GM18519 (cell line): ENCODE data around the gene TMOD2.
"Not testable (repeated sequence)": the region's sequence is repeated elsewhere in the genome, so short reads cannot be mapped to it uniquely, and the experiment has no call there.

Source experiments
- ATAC-seq: cut with Tn5 transposase; IDR thresholded peaks from one replicate; pipeline ENCODE4 v1.9.1; 2021; ENCODE audit warnings: mild to moderate bottlenecking, moderate library complexity; ENCODE audit not compliant: unreplicated experiment, low FRiP score

TMOD2 gene

DNA sequence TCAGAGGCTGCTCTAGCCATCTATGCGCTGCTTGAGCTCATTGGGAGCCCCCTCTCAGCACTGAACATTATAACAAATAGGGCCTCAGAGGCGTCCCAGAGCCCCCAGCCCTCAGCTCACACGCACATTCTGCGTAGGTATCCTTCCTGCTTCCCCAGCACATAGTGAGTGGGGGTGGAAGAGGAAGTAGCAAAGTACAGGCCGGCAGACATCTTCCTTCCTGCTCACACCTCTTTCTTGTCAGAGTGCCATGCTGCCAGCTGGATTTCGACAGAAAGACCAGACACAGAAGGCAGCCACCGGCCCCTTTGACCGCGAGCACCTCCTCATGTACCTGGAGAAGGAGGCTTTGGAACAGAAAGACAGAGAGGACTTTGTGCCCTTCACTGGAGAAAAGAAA is 16.6 kb downstream of the TMOD2 start:
- no peak for ATAC-seq

DNA sequence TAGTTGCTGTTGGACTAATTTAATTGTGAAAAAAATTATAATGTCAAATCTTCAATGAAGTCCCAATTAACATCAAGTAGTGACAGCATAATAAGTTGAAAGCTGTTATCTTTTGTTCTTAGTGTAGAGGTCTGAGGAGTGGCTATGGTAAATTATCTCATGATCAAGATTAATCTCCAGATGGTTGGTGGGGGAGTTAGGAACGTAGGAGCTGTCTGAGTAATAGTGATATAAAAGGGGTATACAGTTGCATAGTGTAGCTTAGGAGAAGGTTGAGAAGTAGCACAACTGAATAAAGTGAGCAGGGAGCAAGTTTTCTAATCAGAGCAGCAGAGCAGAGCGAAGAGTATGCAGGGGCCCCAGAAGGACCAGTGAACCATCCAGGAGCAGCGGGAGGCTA is 19.5 kb downstream of the TMOD2 start:
- no peak for ATAC-seq

DNA sequence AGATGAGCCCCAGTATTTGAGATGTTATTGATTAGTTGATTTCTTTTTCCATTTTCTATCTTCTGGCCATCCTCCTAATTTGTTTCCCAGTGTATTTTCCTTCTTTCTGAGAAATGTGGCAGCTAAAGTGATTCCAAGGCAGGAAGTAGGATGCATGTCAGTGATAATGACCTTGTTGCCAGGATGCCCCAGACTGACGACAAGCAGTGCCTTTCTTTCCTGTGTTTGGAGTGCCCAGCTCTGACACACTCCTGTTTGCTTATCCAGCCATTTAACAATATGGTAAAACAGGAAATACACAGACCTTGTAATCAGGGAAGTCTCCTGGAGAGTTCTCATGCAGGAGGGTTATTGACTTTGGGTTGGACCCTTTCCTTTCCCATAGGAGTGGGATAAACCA is 20.4 kb downstream of the TMOD2 start:
- no peak for ATAC-seq

DNA sequence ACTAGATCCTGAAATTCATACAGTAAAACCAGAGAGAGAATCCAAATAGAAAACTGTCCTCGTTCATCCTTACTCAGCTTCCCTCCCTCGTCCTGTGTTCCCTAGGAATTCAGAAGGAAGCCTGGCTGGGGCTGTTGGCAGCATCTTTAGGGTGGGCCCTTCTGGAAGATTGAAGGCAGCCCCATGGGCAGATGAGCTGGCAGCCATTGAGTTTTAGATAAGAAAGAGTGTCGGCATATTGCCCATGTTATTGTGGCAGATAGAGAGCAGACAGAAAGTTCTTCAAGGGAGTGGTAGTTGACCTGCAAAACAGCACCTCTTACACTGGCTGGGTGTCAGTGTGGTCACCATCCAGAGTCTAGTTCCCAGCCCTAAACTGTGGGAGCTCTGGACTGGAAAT is 23.5 kb downstream of the TMOD2 start:
- no peak for ATAC-seq

DNA sequence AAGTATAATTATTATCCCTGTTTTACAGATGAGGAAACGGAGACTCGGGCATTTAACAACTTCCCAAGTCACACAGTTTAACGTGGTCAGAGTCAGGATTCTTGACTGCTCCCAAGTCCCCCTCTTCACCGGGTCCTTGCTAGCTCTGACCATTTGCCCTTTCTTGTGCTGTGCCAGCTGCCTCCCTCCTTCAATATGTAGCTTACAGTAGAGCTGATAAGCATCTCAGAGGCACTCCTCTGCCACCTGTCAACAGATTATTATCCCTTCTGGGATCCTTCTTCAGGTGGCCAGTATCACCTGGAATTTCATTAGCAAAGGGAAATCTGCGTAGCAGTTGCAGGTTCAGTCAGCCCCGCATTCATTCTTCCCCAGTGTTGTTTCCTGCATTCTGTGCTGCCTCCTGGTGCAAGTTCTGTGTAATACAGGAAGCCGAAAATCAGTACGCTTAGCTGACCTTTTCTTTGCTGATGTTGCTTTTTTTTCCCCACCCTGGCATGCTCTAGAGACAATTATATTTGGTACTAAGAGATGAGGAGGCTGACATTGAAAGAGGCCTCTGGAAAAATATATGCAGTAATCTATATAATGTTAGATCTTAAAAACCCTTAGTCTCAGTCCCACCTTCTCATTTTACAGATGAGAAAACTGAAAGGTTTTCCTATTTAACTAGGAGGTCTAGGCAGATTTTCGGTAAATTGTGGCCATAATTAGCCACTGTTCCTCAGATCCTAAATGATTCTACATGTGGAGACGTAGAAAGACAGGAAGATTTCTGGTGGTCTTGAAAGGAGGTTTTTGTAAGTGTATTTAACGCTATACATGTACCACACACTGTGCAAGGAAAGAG is 24.8 kb downstream of the TMOD2 start:
- ATAC-seq, result no peak

DNA sequence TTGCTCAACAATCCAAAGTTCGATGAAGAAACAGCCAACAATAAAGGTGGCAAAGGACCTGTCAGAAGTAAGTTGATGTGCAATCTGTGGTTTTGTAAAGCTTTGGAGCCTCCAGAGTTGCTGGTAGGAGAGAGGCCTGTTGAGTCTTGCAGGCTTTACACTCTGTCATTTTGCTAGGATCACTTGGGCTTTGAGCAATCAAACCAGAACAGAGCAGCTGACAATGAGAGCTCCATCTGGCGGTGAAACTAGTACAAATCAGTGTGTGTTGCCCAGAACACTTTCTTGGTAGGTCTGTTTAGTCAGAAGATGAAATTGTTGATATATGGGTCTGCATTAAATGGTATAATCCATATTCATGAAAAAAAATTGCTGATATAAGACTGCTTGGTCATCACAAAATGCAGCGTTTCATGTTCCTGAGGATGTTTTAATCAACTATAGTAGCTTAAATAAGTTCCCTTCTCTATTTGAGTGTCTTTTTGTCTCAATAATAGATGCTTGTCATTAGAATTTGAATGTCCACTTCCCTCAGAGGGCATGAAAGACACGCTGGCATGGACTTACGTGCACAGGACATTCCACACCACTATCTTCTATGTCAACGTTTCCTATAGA is 25.7 kb downstream of the TMOD2 start:
- no peak for ATAC-seq

DNA sequence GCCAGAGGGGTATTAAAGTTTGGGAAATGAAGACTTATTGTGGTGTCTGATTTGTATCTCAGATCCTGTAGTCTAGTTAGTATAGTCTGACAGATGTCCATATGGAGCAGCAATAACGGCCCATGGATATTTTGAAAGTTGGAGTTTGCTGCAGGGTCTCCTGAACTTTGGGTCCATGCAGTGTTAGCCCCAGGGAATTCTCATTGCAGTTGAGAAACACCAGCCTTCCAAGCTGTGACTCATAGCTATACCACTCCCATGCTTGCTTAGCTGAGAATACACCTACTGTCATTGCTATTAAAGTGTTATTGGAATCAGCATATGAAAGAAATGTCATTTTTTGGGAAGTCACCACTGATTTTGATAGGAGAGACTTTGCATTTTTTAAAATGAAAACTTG is 29.2 kb downstream of the TMOD2 start:
- ATAC-seq, result no peak

DNA sequence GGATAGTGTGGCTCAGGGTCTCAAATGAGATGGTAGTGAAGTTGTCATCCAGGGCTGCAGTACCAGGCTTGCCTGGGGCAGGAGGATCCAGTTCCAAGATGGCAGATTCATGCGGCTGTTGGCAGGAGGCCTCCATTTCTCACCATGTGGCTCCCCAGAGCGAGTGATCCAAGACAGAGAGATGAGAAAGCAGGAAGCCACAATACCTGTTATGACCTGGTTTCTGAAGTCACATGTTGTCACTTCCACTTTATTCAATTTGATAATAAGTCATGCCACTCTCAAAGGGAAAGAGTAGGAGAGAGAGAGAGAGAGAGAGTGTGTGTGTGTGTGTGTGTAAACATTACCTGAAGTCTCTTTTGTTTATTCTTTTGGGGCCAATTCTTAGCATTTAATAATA is 30.1 kb downstream of the TMOD2 start:
- ATAC-seq, result no peak

DNA sequence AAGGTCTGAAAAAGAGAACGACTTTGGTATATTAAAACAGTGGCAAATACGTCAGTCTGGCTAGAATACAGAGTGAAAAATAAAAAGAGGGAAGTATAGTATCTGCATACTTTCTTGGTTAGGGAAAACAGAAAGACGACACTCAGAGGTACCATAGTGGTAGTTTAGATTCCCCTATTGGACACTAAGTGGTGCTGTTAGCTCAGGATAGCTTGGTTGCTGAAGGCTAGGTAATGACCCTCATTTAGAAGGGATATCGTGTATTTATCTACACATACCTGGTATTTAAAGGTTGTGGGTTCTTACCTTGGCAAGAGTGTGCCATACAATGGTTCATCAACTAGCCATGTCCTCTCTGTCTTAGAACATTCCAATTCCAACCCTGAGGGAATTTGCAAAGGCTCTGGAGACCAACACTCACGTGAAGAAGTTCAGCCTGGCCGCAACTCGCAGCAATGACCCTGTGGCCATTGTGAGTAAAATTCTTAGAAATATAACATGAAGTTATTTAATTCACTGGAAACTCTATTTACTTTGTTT is 31.0 kb downstream of the TMOD2 start:
- no peak for ATAC-seq

DNA sequence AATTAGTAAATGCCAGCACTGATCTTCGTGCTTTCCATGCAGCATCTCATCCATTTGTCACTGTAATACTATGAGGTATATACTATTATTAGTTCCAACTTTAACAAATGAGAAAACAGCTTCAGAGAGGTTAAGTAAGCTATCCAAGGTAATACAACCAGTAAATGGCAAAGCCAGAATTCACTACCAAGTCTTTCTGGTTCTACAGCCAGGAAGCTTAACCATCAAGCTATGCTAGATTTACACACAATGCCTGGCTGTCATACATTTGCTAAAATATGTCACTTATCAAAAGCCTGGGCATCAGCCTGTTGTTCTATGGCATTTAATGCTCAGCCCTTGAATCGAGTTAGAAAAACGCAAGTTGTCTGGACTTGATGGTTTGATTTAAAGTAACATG is 32.6 kb downstream of the TMOD2 start:
- no peak for ATAC-seq

DNA sequence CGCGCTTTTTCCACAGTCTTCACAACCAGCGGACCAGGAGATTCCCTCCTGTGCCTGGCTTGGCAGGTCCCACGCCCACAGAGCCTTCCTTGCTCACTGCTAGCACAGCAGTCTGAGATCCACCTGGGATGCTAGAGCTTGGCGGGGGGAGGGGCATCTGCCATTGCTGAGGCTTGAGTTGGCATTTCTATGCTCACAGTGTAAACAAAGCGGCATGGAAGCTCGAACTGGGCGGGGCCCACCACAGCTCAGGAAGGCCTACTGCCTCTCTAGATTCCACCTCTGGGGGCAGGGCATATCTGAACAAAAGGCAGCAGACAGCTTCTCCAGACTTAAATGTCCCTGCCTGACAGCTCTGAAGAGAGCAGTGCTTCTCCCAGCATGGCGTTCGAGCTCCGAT is 35.7 kb downstream of the TMOD2 start:
- not testable (repeated sequence) for ATAC-seq

DNA sequence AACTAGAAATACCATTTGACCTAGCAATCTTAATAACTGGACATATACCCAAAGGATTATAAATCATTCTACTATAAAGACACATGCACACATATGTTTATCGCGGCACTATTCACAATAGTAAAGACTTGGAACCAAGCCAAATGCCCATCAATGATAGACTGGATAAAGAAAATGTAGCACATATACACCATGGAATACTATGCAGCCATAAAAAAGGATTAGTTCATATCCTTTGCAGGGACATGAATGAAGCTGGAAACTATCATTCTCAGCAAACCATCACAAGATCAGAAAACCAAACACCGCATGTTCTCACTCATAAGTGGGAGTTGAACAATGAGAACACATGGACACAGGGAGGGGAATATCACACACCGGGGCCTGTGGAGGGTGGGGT is 41.1 kb downstream of the TMOD2 start:
- ATAC-seq, result not testable (repeated sequence)

DNA sequence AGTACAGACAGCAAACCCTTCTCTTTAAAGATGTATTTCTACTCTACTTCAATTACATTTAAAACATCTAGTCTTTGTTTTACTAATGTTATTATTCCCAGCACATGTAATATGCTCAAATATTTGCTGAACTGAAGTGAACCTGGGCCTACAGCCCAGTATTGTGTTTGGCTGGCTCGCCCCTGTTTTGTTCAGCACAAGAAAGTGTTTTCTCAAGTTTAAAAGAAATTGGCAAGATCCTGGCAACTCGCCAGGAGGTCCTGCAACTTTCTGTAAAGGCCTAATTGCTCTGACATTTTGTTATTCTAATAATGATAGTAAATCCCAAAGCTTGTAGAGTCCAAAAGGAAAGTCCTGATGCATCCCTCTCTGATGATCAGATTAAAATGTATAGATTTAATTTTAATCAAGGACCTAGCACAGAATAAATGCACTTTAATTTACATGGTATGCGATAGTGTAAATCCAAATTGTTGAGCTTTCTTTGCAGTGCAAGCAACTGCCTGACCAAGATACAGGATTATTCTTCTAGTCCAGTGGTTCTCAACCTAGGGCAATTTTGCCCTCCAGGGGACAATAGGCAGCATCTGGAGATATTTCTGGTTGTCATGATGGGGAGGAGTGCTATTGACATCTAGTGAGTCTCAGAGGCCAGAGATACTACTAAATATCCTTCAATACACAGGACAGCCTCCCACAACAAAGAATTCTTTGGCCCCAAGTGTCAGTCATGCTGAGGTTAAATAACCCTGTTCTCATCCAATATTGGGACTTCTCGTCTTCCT is 42.3 kb downstream of the TMOD2 start:
- ATAC-seq, result no peak

DNA sequence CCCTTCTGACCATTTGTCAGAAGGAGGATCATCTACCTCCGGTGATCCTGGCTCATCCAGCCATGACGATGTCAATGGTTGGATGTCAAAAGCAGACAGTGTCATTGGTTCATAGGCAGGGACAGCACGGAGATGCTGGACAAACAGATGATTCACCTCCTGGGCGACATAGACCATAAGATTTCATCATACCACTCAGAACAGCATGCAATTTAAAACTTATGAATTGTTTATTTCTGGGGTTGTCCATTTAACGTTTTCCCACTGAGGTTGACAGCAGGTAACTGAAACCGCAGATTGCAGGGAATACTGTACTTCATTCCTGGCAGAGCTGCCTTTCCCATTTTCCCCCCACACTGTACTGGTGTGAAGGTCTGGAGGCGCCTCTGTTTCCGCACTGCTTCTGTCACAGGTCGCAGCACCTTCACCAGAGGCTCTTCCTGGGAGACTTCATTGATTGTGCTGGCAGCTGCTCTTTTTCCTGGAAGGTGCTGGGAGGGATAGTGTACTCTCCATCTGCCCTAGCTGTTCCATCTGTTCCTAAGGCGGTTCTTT is 45.5 kb downstream of the TMOD2 start:
- no peak for ATAC-seq

DNA sequence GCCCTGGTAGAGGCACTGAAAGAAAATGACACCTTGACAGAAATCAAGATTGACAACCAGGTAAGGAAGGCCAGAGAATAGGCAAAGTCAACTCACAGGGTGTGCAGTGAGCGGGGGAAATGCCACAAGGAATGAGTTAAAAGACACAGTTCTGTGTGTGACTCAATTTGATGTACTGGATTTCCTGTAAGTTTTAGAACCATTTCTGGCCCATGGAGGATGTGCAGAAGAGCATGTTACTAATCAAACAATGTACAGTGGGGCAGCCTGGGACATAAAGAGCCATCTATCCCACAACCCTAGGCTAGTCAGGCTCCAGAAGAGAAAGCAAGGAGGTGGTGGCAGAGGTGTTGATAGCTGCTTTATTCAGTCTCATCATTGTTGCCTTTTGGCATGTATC is 46.9 kb downstream of the TMOD2 start:
- no peak for ATAC-seq

DNA sequence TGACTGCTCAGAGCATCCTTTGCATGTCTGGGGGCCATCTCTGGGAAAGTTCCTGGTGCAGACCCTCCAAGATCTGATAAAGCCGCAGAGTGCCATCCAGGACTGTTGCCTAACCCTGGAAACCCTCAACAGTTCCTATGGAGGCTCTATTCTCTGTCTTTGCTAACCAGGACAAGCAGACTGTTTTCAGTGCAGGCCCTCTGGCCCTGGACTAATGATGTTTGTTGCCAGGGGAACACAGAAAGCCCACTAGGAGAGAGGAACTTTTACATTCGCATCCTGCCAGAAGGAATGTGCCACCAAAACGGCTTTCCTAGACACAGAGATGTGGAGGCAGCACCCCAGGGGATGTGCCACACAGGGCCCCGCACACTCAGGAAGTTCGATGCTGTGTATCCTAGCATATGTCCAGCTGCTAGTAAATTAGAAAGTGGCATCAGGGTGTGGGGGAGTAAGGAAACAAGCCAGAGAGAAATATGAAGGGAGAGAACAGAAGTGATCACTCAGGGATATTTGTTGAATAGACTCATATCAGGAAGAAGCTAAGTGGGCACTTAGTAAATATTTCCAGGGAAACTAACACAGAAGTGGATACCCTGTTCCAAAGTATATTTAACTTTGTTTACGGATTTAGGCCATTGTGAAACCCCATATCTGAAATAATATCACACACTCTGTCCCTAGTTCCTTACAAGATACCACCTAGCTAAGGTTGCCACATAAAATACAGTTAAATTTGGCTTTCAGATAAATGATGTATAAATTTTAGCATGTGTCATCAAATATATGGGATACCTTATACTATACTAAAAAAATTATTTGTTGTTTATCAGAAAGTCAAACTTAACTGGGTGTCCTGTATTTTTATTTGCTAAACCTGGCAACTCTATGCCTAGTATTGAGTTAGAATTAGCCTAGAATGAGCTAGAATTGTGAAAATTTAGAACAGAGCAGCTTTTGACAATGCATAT is 48.2 kb downstream of the TMOD2 start:
- no peak for ATAC-seq

DNA sequence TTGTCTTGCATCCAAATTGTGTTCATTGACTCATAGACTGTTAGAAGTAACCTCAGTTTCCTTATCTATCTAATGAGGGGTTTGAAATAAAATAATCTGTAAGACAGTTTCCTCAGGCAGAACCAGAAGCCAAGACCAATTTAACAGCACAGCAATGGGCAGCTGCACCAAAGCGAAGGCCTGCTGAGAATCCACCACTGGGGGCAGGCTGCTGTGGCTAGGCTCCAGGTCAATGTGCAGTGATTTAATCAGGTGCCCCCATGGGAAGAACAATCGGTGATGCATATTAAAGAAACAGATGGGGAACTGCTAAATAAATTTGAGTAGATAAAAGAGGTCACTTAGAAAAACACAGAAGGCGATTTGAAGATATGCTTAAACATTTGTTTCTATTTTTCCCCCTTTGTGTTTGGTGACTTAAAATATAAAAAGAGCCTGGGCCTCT is 50.0 kb downstream of the TMOD2 start:
- ATAC-seq, result no peak

DNA sequence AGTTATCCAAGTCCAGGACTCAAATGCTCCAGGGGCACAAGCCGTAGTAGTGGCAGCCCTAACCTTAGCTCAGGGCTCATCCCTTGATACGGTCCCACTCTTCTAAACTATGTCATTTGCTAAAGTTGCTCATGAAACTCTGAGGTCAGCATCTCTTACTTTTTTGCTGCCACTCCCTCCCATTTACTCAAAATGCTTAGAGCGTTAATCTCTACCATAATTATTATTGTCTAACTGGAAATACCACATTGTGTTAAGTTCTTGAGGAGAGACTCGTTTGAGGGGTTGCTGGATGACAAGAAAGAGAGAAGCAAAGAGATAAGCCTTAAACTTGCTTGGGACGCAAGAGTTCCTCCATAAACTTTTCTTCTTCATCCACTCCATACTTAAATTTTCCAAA is 51.2 kb downstream of the TMOD2 start:
- ATAC-seq, result no peak

DNA sequence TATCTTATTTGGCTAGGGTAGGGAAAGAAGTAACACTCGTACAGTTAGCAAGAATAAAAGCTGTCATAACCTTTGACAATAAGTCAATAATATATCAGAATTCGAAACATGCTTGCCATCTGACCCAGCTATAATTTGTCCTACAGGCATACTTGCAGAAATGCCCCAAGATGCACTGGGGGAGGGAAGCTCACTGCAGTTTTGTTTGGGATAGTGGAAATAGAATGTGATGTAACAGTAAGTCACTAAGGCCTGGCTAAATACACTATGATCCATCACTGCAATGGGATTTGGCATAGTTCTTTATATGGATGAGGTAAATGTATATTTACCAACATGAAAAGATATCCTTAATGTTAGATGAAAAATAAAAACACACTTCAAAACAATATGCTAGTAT is 52.6 kb downstream of the TMOD2 start:
- ATAC-seq, result no peak

DNA sequence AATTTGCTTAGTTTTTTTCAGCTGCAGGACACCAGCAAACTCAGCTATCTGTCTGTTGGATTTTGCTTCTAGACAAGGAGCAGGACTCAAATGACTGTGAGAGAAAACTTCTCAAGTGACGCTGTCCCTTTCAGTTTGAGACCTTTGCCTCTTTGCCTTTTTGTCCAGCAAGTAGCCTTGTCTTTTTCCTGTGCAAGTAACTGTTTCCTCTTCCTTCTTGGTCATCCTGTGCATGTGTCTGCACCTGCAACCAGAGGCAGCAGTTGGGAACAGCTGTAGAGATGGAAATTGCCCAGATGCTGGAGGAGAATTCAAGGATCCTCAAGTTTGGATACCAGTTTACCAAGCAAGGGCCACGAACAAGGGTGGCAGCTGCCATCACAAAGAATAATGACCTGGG is 54.7 kb downstream of the TMOD2 start:
- no peak for ATAC-seq
